ENCODE measurements around the gene AIP.
"Not testable (repeated sequence)": the region's sequence is repeated elsewhere in the genome, so short reads cannot be mapped to it uniquely, and the experiment has no call there.

AIP gene

DNA sequence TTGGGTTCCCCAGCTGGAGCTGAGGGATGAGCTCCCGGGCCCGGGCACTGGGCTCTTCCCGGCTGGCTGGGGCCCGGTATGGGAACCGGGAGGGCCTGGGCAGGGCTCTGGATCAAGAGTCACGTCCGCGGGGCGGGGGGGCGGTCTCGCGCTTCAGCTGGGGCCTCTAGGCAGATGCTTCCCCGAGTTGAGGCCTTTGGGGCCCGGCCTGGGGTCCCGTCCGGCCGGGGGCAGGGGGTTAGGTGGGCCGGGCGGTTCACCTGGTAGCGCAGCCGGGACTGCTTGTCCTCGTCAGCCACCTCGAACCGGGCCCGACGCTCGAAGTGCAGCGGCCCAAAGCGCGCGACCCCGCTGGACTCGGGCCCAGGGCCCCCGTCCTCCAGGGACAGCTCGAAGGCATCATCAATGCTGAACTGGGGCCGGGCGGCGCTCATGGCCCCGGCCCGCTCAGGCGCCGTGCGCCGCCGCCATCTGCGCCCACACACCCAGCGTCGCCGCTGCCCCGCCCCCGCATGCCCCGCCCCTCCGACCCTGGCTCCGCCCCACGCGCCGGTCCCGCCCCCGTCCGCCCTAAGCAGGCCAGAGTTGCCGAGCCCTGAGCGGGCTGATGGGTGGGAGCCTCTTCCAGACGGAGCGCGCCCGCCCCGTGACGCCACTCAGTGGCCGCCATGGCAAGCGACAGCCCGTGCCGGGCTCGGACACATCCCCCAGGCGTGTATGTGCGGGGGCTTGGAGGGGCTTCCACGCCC is 13.9 kb upstream of the AIP start, which contains the start of gene TMEM134:
Gene TMEM134, minus strand, starts transcription at position 493 of the 749 bp plus-strand sequence. Its CDS starts 59 bp downstream, at position 434.
- peak; percentile 88 for DNase-seq (ENCODE audit: low read depth)

DNA sequence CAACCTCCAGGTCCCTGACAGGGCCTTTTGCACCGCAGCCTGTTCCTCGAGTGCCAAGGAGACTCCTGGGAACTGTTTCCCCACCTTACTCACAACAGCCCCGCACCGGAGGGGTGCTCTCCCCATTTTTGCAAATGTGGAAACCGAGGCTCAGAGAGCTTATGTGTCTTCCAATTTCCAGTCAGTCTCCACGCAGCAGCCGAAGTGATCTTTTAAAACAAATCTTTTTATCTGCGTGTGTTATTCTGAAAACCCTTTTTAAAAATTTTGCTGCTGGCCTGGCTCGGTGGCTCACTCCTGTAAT is 13.4 kb upstream of the AIP start:
- DNase-seq (ENCODE audit: low read depth), result no peak

DNA sequence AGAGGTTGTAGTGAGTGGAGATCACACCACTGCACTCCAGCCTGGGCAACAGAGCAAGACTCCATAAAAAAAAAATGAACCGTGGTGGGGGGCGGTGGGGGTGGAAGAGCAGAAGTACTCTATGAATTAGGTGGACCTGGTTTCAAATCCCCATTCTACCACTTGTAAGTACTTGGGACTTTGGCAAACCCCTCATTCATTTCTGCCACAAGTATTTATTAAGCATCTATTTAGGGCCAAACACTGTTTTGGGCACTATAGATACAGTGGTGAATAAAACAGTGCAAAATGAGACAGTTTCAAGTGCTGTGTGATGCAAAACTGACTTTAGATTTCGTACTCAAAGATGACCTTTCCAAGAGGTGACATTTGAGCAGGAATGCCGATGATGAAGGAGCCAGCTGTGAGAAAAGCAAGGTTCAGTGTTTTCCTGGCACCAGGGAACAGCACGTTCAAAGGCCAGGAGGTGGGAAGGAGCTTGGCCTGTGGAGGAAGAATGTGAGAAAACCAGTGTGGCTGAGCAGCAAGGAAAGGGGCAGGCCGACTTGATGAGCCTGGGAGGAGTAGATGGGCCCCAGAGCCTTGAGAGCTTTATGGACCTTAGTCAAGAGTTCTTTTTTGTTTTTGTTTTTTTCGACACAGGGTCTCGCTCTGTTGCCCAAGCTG is 12.4 kb upstream of the AIP start:
- no peak for DNase-seq (ENCODE audit: low read depth)

DNA sequence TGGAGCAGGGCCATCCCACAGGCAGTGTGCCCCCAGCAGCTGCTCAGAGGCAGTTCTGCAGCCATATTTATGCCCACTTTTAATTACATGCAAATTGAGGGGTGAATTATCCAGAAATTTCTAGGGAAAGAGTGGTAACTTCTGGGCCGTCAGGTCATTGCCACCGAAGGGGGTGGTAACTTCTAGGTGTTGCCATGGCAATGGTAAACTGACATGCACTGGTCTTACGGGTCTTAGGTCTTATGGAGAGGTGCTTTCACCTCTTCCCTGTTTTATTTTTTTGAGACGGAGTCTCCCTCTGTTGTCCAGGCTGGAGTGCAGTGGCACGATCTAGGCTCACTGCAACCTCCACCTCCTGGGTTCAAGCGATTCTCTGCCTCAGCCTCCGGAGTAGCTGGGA is 9.9 kb upstream of the AIP start:
- DNase-seq (ENCODE audit: low read depth), result no peak

DNA sequence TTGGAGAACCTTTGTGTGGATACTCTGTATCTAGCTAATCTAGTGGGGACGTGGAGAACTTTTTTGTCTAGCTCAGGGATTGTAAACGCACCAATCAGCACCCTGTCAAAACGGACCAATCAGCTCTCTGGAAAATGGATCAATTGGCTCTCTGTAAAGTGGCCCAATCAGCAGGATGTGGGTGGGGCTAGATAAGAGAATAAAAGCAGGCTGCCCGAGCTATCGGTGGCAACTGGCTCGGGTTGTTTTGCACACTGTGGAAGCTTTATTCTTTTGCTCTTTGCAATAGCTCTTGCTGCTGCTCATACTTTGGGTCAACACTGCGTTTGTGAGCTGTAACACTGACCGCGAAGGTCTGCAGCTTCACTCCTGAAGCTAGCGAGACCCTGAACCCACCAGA is 6.1 kb upstream of the AIP start:
- not testable (repeated sequence) for DNase-seq (ENCODE audit: low read depth)

DNA sequence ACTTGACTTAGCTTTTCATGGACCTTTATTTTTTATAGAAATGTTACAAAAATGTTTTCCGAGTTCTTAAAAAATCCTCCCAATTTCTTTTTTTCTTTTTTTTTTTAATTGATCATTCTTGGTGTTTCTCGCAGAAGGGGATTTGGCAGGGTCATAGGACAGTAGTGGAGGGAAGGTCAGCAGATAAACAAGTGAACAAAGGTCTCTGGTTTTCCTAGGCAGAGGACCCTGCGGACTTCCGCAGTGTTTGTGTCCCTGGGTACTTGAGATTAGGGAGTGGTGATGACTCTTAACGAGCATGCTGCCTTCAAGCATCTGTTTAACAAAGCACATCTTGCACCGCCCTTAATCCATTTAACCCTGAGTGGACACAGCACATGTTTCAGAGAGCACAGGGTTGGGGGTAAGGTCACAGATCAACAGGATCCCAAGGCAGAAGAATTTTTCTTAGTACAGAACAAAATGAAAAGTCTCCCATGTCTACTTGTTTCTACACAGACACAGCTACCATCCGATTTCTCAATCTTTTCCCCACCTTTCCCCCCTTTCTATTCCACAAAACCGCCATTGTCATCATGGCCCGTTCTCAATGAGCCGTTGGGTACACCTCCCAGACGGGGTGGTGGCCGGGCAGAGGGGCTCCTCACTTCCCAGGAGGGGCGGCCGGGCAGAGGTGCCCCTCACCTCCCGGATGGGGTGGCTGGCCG is 5.3 kb upstream of the AIP start:
- not testable (repeated sequence) for DNase-seq (ENCODE audit: low read depth)

DNA sequence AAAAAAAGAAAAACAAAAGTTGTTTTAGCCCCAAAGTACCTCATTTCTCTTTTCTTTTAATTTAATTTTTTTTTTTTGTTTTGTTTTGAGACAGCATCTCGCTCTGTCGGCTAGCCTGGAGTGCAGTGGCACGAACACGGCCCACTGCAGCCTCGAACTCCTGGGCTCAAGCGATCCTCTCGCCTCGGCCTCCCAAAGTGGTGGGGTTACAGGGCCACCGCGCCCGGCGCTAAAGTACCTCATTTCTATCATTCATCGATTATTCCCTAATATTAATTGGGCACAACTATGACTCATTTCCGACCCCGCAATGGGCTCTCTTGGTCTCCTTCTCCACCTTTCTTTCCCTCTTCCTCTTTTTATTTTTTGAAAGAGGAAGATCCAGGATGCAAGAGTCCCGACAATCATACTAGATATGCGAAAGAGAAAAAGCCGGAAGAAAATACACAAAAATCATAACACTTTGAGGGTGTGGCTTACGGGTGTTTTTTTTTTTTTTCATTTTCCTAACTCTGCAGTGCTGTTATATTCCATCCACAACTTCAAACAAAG is 475 bp upstream of the AIP start:
- no peak for DNase-seq (ENCODE audit: low read depth)

DNA sequence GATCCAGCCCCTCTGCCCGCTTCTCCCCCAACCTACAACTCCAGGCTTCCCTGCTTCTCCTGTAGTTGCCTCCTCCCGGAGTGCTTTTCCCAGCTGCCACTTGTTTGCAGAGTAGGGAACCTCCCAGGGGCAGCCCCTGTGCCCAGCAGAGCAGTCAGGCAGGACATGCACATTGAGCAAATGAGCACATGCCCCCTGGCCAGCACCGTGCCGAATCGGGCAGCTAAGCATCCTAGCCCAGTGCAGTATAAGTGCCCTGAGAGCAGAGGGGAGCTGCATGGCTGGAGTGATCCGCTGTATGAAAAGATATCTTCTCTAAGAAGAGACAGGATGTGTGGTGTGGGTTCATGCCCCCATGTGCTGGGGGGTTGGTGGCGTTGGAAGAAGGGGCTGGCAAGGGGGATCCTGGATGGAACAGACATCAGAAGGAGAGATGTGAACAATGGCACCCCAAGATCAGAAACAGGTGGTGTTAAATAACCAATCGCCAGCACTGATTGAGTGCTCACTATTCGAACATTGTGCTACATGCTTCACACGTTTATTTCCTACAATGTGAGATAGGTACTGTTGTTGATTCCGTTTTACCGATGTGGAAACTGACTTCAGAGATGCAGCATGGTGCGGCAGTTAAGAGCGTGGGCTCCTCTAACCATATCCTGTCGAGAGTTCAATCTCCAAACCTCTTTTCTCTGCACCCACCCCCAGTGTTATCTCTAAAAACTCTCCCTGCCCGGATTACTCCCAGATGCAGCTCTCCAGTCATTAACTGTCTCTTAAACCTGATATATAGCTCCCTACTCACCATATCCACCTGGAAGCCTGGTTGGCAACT is 1.2 kb downstream of the AIP start:
- DNase-seq (ENCODE audit: low read depth), result no peak

DNA sequence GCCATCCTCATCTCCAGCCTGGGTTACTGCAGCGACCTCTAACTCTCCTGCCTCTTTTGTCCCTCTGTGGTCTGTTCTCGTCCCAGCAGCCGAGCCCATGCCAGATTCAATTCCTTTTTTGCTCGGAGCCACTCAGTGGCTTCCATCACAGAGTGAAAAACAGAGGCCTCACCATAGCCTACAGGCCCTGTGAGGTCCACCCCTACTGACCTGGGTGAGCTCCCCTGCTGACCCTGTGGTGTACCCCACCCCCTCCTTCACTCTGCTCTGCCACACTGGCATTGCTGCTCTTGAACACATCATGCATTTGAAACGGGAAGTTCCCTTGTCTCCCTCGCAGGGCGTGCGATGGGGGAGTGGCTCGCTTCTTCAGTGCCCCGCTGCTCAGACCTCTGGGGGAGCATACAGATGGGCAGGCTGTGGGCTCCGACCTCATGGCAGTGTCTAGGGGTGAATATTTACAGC is 2.1 kb downstream of the AIP start:
- peak; percentile 48 for DNase-seq (ENCODE audit: low read depth)

DNA sequence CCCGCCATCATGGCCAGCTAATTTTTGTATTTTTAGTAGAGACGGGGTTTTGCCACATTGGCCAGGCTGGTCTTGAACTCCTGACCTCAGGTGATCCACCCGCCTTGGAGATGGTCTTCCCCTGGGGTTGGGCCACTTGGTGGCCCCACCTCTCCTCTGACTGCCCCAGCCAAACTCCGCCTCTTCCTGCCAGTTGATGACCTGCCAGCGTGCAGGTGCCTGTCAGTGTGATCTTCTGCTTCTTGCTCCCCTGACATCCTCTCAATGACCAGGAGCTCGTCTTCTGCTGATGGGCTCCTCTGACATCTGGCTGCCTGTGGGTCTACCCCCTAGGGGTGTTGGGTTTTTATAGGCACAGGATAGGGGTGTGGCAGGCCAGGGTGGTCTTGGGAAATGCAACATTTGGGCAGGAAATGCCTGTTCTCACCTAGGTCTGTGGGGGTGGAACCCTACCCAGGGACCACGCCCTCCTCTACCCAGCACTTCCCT is 3.1 kb downstream of the AIP start:
- not testable (repeated sequence) for DNase-seq (ENCODE audit: low read depth)

DNA sequence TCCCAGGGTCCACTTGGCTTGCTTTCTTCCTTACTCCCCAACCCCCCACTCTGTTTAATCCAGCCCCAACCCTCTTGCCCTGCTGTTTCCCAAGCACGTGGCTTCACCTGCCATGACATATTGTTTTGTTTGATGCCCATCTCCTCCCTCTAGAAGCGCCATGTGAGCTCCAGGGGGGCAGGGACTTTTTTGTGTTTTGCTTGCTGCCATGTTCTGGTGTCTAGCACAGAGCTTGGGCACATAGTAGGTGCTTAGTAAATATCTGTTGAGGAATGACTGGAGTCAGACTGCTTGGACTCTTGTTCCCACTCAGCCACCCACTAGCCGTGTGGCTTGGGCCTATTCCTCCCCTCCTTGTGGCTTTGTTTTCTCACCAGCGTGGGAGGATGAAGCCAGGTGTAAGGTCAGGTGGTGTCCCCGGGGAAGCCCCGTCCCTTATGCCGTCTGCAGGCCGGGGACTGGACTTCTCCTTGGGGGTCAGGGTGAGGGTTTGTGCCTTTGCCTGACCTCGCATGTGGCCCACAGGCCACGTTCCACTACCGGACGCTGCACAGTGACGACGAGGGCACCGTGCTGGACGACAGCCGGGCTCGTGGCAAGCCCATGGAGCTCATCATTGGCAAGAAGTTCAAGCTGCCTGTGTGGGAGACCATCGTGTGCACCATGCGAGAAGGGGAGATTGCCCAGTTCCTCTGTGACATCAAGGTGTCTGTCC is 3.8 kb downstream of the AIP start:
- DNase-seq (ENCODE audit: low read depth), result no peak

DNA sequence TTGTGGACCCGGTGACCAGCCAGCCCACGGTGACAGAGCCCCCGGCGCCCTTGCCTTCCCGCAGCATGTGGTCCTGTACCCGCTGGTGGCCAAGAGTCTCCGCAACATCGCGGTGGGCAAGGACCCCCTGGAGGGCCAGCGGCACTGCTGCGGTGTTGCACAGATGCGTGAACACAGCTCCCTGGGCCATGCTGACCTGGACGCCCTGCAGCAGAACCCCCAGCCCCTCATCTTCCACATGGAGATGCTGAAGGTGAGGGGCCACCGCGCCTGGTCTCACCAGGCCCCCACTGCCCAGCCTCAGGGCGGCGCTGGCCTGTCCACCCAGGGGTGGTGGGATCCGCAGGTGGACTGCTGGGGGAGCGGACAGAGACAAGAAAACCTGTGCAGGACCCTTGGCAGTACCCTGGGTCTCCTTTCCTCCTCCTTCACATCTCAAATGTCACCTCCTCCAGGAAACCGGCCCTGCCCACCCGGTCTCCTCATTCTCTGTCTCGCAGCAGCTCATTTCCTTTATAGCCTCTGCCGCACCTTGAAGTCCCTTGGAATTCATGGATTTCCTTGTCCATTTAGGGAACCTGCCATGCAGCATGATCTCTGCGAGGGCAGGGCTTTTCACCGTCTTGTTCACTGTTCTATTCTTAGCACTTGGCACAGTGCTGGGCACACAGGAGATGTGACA is 6.5 kb downstream of the AIP start:
- no peak for DNase-seq (ENCODE audit: low read depth)

DNA sequence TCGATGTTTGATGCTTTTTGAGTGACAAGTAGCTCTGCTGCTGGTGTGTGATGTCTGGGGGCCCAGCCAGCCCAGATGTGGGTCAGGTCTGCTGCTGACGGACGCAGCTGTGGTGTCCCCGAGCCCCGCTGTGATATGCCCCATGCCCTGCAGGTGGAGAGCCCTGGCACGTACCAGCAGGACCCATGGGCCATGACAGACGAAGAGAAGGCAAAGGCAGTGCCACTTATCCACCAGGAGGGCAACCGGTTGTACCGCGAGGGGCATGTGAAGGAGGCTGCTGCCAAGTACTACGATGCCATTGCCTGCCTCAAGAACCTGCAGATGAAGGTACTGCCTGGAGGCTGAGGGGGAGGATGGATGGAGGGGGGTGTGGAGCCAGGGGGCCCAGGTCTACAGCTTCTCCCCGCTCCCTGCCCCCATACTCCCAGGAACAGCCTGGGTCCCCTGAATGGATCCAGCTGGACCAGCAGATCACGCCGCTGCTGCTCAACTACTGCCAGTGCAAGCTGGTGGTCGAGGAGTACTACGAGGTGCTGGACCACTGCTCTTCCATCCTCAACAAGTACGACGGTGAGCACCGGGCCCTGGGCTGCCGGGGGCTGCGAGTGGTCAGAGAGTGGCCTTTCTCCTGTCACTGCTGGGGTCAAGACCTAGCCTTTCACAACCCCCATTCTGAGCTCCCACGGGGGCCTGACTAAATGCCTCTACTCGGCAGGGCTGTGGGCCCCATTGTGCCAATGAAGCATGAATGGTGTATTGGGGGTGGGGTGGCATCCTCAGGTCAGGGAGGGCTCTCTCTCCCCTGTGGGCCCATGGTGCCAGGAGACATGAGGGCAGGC is 7.3 kb downstream of the AIP start:
- DNase-seq (ENCODE audit: low read depth), result no peak

DNA sequence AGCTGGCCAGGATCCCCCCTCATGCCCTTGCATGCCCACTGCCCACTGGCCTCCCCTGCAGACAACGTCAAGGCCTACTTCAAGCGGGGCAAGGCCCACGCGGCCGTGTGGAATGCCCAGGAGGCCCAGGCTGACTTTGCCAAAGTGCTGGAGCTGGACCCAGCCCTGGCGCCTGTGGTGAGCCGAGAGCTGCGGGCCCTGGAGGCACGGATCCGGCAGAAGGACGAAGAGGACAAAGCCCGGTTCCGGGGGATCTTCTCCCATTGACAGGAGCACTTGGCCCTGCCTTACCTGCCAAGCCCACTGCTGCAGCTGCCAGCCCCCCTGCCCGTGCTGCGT is 7.9 kb downstream of the AIP start:
- no peak for DNase-seq (ENCODE audit: low read depth)

DNA sequence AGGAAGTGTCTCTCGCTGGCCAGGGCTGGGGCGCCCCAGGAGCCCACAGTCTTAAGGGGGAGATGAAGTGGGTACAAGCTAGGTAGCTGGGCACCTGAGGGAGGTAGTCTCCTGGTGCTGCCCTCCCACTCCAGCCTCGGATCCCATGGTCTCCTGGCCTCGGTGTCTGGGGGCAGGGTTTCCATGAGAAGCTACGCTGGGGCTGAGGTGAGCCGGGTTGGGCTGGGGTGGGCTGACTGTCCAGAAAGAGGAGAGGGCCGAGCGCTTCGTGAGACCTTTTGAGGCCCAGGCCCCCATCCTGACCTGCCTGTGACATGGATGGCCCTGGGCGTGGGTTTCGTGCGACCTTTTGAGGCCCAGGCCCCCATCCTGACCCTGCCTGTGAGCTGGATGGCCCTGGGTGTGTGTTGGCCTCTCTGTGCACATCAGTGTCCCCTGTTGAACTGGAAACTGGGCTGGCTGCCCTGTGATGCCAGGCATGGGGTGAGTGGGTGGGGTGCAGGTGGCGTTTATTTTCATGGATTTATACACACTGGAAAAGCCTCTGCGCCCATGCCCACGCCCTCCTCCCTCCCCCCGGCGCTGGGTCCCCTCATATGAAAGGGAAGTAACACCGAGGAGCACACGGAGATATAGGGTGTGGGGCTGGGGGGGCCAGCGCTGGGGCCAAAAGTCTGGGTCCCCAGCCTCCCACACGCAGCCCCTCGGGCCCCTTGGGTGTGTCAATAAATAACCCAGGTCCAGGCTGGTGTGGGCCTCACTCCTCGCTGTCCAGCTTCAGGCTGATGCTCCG is 8.6 kb downstream of the AIP start:
- DNase-seq (ENCODE audit: low read depth), result no peak

DNA sequence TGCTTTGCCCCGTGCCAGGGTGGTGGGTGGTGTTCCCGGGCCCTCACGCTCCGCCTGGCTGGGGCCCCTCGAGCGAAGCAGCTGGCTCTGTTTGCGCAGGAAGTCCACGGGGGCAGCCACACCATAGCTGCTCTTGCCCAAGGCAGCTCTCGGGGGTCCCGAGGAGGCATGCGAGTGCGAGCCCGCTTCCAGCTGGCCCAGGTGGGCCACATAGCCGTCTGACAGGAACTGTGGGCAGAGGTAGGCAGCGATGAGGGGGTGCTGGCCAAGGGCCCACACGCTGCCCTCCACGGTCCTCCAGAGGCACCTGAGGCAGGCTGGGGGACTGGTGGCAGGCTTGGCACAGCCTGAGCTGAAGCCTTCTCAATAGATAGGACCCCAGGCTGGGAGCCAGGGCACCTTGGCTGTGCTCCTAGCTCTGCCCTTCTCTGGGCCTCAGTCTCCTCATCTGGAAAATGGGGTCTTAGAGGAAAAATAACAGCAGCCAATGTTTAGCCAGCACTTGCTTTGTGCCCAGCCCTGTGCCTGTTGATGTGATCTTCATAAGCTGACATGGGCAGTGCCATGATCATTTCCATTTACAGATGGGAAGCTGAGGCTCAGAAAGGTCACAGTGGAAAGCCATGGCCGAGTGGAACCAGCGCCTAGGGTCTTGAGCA is 9.4 kb downstream of the AIP start:
- DNase-seq (ENCODE audit: low read depth), result no peak

DNA sequence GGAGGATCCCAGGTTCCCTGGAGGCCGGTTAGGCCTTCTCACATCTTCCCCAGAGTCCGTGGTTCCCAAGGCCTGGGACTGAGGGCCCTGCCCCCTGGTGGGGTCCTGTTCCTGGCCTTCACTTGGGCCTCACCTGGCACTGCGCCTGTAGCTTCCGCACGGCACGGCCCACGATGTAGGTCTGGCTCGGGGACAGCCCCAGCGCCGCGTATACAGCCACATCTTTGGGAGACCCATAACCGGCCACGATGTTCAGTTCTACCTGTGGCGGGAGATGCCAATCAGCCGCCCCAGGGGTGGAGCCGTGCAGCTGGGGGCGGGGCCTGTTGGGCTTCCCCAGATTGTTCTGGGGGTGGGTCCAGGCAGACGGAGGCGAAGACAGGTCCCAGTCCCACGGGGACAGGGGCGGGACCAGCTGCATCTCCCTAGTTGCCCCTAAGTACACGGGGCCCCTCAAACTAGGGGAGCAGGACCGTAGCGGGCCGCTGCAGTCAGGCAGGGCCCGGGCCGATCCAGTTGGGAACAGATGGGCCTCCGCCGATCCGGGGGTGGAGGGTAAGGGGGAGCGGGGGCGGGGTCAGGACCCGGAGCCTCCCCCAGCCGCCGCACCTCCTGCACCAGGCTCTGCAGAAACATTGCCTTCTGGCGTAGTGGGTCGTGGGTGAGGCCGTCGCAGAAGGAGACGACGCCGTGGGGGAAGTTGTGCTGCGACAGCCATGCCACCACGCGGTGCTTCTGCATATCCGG is 10.1 kb downstream of the AIP start:
- DNase-seq (ENCODE audit: low read depth), result no peak
